Vagina (tissue), 2 donors: ENCODE measurements around the gene SCARF2. TPM values are rescaled to one million over a fixed set of nuclear protein-coding genes. Genes with fewer than 3 reads are reported as not detected.
A peak's percentile ranks its signal among the peaks of the same experiment; 100 is the strongest.

Source experiments
- DNase-seq, 2 donors: peaks; one replicate each; pipeline ENCODE4 v3.0.0-alpha.2; 2017; ENCODE audit errors: extremely low spot score in 2 of 2
- H3K27ac ChIP-seq: fragments of 200-600 bp; sonication (generic); one replicate; pipeline ENCODE4 v1.5.1; 2019
- H3K27me3 ChIP-seq: fragments of 200-600 bp; sonication (generic); one replicate; pipeline ENCODE4 v1.5.1; 2019
- H3K36me3 ChIP-seq, 2 donors: fragments of 200-600 bp; sonication (generic); one replicate each; pipeline ENCODE4 v1.5.1; 2017 to 2019
- H3K4me1 ChIP-seq: fragments of 200-600 bp; sonication (generic); one replicate; pipeline ENCODE4 v1.5.1; 2019
- H3K4me3 ChIP-seq, 2 donors: fragments of 200-600 bp; sonication (generic); 1 replicate in 1 of 2; 2 replicates in 1 of 2; pipeline ENCODE4 v1.5.1; 2016 to 2019
- H3K9me3 ChIP-seq: fragments of 200-600 bp; sonication (generic); one replicate; pipeline ENCODE4 v1.5.1; 2019
- POLR2A ChIP-seq, 2 donors: fragments of 450-650 bp; IDR thresholded peaks; one replicate each; pipeline ENCODE4 v1.6.1; 2017; ENCODE audit warnings: antibody characterized with exemption in 2 of 2, mild to moderate bottlenecking in 2 of 2, moderate library complexity in 2 of 2
- POLR2AphosphoS5 ChIP-seq, 2 donors: sonication (generic); formaldehyde crosslinking; IDR thresholded peaks; one replicate each; pipeline ENCODE4 v1.9.0; 2017; ENCODE audit warnings: antibody characterized with exemption in 2 of 2, mild to moderate bottlenecking in 2 of 2, low read depth in 1 of 2; ENCODE audit not compliant: insufficient read depth in 1 of 2
- intact Hi-C: fragments of 100-400 bp; cut with DNase I; formaldehyde crosslinking; loops from one replicate; pipeline ENCODE4 v1.15.1; 2023
- total RNA-seq: library from RNA; depleted of rRNA; stranded (reverse); fragments of >200 nt; gene quantifications from one replicate; pipeline ENCODE4 v1.2.3, GENCODE V29; 2016
- TF ChIP-seq, protein P1 (sequence below), 3 experiments: fragments of 450-650 bp in 2 of 3; fragments of 200-600 bp in 1 of 3; sonication (generic) in 1 of 3; IDR thresholded peaks; one replicate each; pipeline ENCODE4 v1.5.1; 2017 to 2019; ENCODE audit warnings: antibody characterized with exemption in 3 of 3, mild to moderate bottlenecking in 2 of 3, moderate library complexity in 2 of 3

The SCARF2 gene
- total RNA-seq, 1 donor from 2014 or later, result 32.2 TPM

DNA sequence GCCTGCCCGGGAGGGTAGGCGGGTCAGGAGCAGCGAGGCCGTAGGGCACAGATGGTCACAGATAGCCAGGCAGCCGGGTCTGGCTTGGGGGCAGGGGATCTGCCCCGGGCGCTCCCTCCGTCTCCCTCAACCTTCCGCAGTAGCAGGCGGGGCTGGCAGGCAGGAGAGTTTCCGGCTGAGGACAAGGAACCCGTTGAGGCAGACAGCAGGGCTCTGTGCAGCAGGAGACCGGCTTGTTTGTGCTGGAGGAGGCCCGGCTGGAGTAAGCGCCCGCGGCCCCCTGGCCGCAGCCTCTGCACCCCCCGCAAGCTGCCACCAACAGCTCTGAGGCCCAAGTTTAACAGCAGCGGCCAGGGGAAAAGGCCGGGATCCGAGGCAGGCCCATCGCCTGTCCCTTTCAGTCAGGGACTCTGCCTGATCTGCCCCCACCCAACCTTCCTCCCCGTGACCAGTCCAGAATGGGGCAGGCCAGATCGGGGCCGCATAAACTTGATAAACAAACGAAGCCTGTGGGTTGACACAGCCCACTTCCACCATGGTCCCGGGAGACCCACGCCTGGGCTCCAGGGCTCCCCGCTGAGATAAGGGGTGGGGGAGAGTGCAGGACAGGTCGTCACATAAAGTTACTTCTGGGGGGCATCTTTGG lies 13.6 kb downstream of the SCARF2 start:
- H3K9me3 ChIP-seq, result no peaks in the 10 kb centered on the region
- intact Hi-C loops, result loop anchor here (5.0 to 10.0 kb wide), 2 partner anchors 33 to 71 kb away; partner anchors contain the start of gene KLHL22
- H3K36me3 ChIP-seq, result no peaks in the 10 kb centered on the region
- peak overlapping the region; percentile 78 for H3K27ac ChIP-seq
- TF ChIP-seq POLR2A (IDR thresholded peaks at IDR 0.05) (no peak), POLR2AphosphoS5 (IDR thresholded peaks at IDR 0.05; ENCODE audit: insufficient read depth in 1 of 2, low read depth in 1 of 2) (no peak)
- TF ChIP-seq, protein P1, sequence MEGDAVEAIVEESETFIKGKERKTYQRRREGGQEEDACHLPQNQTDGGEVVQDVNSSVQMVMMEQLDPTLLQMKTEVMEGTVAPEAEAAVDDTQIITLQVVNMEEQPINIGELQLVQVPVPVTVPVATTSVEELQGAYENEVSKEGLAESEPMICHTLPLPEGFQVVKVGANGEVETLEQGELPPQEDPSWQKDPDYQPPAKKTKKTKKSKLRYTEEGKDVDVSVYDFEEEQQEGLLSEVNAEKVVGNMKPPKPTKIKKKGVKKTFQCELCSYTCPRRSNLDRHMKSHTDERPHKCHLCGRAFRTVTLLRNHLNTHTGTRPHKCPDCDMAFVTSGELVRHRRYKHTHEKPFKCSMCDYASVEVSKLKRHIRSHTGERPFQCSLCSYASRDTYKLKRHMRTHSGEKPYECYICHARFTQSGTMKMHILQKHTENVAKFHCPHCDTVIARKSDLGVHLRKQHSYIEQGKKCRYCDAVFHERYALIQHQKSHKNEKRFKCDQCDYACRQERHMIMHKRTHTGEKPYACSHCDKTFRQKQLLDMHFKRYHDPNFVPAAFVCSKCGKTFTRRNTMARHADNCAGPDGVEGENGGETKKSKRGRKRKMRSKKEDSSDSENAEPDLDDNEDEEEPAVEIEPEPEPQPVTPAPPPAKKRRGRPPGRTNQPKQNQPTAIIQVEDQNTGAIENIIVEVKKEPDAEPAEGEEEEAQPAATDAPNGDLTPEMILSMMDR (IDR thresholded peaks at IDR 0.05), result no peak
- peak overlapping the region in 1 of 2 donors; percentile 4 for H3K4me3 ChIP-seq
- no peak for DNase-seq
- no peaks in the 10 kb centered on the region for H3K27me3 ChIP-seq
- H3K4me1 ChIP-seq, result peaks cover 43% of the 10 kb centered on the region

DNA sequence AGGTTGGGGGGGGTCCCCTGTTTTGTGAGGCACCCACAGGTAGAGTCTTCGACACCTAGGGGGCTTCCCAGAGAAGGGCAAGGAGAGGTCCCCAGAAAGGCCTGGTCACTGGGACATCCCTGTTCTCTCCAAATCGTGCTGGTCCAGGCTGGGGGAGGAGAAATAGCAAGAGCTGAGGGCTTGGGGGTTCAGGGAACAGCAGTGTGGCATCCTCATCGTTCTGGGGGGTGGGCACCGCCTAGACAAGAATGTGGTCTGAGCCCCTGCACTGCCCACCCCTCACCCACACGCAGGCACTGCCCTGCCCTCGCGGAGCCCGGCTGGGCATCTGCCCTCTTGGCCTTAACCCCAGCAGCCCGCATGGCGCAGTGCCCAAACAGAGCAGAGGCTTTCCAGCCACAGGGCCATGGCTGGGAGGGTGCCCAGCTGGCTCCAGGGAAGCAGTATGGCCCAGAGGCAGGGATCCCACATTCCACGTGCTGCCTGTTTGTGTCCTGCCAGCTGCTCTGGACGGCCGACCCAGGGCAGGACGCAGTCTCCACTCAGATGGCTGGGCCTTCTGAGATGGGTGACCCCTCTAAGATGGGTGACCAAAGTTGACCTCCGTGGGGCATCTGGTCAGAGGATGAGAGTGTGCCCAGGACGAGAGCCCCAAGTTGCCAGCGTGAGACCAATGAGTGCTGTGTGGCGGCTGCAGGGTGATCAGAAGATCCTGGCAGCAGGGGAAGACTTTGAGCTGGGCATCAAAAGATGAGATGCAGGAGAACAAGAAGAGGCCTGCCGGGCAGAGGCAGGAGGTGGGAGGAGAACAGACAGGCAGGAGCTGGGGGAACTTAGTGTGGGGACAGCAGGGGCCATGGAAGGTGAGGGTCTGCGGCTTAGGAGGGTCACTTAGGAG lies 14.4 kb downstream of the SCARF2 start:
- Histone ChIP-seq H3K36me3 (no peaks in the 10 kb centered on the region), H3K27ac (peak overlapping the region; percentile 78), H3K27me3 (no peaks in the 10 kb centered on the region), H3K4me3 (no peak overlapping the region), H3K9me3 (no peaks in the 10 kb centered on the region), H3K4me1 (peaks cover 39% of the 10 kb centered on the region)
- TF ChIP-seq, protein P1 (IDR thresholded peaks at IDR 0.05), result no peak
- peak in 1 of 2 donors; percentile 23 for TF ChIP-seq POLR2AphosphoS5 (IDR thresholded peaks at IDR 0.05; ENCODE audit: insufficient read depth in 1 of 2, low read depth in 1 of 2)
- no peak for DNase-seq
- intact Hi-C loops, result loop anchor here (5.0 to 10.0 kb wide), 2 partner anchors 34 to 72 kb away; partner anchors contain the start of gene KLHL22

DNA sequence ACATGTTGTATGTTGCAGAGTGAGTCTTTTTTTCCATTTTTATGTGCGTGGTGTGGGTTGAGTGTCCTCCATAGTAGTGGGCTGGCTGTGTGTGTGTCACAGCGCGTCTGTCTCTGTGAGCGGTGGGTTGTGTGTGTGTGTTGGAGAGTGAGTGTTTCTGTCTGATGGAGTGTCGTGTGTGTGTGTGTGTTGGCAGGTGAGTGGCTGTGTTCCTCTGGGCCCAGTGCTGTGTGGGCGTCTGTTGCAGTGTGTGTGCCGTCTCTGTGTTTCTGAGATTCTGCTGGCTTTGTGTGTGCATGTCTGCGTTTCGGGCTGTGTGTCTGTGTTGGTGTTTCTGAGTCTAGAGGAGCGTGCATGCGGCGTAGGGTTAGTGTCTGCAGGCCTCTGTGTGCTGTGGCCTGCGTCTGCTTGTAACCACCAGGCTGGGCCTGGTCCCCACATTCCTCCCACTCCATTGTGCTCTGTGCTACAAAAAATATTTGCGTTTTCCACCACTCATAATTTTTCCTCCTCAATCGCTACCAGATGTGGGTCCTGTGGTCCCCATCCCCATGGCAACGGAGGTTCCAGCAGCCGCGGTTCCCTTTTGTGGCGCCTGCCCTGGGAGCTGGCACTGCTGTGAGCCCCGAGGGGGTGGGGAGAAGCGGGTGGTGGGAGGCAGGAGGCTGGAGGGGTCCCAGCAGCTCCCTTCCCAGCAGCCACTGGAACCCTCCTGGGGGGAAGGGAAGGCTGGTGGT lies 15.2 kb downstream of the SCARF2 start:
- DNase-seq, result no peak
- TF ChIP-seq POLR2A (IDR thresholded peaks at IDR 0.05), result no peak

DNA sequence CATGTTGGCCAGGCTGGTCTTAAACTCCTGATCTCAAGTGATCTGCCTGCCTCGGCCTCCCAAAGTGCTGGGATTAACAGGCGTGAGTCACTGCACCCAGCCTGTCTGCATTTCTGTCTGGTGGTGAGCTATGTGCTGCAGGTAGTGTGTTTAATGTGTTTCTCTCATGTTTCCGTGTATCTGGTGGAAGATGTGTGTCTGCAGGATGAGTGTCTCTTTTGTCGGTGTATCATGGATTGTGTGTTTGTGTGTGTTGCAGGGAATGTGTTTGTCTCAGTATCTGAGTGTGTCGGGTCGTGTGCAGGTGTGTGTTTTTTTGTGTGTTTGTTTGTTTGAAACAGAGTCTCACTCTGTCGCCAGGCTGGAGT lies 16.1 kb downstream of the SCARF2 start:
- Histone ChIP-seq H3K36me3 (no peaks in the 10 kb centered on the region), H3K4me1 (peaks cover 39% of the 10 kb centered on the region), H3K4me3 (no peak overlapping the region), H3K9me3 (no peaks in the 10 kb centered on the region), H3K27me3 (no peaks in the 10 kb centered on the region), H3K27ac (no peak overlapping the region)
- TF ChIP-seq POLR2AphosphoS5 (IDR thresholded peaks at IDR 0.05; ENCODE audit: insufficient read depth in 1 of 2, low read depth in 1 of 2), result no peak
- intact Hi-C loops, result loop anchor here (5.0 to 10.0 kb wide), 2 partner anchors 36 to 73 kb away; partner anchors contain the start of gene KLHL22
- no peak for DNase-seq

More for the DNA sequence above, 15.2 kb downstream of the SCARF2 start:
- peaks cover 39% of the 10 kb centered on the region for H3K4me1 ChIP-seq
- peak overlapping the region; percentile 78 for H3K27ac ChIP-seq
- H3K27me3 ChIP-seq, result no peaks in the 10 kb centered on the region
- intact Hi-C loops, result loop anchor here (5.0 to 10.0 kb wide), 2 partner anchors 35 to 72 kb away; partner anchors contain the start of gene KLHL22
- no peaks in the 10 kb centered on the region for H3K9me3 ChIP-seq
- no peak overlapping the region for H3K4me3 ChIP-seq
- H3K36me3 ChIP-seq, result no peaks in the 10 kb centered on the region

DNA sequence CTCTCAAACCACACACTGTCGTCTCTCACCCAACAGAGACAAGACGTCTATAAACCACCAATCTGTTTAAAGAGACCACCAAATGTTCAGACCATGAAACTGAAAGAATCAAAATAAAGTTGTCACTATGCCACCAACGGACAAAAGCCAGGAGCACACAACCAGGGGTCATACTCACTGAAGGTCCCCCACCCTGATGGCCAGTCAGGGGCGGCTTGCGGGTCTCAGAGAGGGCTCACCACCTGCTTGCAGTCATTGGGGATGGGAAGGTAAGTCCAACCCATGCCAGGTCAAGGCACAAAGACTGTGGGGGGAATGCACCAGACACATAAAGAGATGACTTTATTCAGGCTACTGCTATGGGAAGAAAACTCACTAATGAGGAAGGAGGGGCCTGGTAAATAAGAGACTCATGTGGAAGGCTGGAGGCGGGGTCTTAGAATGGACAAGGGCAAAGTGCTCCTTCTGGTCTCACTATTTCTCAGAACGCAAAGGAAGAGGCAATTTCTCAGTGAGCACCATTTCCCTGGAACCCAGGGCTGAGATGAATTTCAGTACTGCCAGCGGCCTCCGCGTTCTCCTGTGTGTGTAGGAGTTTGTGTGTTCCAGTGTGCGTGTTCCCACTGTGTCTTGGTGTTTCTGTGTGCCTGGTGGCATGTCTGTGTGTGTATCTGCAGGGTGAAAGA lies 17.3 kb downstream of the SCARF2 start:
- H3K27me3 ChIP-seq, result no peaks in the 10 kb centered on the region
- H3K4me1 ChIP-seq, result peaks cover 30% of the 10 kb centered on the region
- DNase-seq, result no peak
- H3K4me3 ChIP-seq, result no peak overlapping the region
- H3K9me3 ChIP-seq, result no peaks in the 10 kb centered on the region
- no peaks in the 10 kb centered on the region for H3K36me3 ChIP-seq
- no peak overlapping the region for H3K27ac ChIP-seq
- intact Hi-C loops, result loop anchor here (5.0 to 10.0 kb wide), 2 partner anchors 37 to 75 kb away; partner anchors contain the start of gene KLHL22
- TF ChIP-seq POLR2AphosphoS5 (IDR thresholded peaks at IDR 0.05; ENCODE audit: insufficient read depth in 1 of 2, low read depth in 1 of 2) (no peak), POLR2A (IDR thresholded peaks at IDR 0.05) (no peak)
- TF ChIP-seq, protein P1 (IDR thresholded peaks at IDR 0.05), result no peak
